ENCODE measurements around the gene SORCS2.

Gene SORCS2

DNA sequence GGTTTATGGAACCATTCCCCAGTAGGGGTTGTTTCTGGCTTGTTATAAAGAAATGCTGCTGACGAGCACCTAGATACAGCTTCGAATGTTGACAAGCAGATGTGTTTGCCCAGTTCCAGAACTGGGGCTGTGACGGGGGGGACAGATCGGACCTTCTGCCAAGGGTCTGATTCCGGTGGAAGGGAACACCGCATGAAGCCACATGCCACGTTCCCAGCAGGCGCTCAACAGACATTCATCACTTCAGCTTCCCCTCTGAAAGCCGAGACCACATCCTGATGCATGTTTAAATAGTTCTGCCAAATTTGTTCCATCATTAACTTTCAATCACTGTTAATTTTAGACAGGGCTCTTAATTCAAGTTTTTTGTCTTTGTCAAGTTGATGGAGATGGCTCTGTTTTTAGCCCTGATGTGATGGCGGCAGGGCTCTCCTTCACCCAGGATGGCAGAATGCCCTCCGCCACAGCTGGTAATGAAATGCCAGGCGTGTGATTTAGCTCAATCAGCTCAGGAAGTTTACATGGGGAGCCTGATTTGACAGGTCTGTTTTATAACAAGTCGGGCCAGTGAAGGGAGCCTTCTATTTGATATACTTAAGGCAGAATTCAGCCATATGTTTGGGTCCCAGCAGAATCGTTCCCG is 185.0 kb downstream of the SORCS2 start:
- no peak for DNase-seq (ENCODE audit: low spot score)

DNA sequence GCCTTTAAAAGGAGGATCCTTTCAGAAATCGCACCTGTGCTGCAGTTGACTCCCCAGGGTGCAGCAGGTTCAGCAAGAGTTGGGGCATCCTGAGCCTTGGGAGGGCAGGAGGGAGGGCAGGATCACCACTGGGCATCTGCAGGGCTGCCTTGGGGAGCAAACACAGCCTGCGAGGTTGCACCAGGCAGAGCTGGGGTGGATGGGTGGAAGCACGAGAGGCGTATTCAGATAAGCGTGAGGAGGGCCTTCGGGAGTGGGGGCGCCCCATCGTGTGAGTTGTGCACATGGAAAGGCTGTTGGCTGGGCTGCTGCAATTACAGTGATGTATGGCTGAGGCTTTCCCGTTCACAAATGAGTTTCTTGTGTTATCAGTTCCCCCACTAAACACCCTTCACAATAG is 186.8 kb downstream of the SORCS2 start:
- no peak for DNase-seq (ENCODE audit: low spot score)

- DNase-seq (ENCODE audit: low spot score), result no peak
Measured at GRCh38 chr4:7379719-7380118, 187.4 kb downstream of the SORCS2 start.

DNA sequence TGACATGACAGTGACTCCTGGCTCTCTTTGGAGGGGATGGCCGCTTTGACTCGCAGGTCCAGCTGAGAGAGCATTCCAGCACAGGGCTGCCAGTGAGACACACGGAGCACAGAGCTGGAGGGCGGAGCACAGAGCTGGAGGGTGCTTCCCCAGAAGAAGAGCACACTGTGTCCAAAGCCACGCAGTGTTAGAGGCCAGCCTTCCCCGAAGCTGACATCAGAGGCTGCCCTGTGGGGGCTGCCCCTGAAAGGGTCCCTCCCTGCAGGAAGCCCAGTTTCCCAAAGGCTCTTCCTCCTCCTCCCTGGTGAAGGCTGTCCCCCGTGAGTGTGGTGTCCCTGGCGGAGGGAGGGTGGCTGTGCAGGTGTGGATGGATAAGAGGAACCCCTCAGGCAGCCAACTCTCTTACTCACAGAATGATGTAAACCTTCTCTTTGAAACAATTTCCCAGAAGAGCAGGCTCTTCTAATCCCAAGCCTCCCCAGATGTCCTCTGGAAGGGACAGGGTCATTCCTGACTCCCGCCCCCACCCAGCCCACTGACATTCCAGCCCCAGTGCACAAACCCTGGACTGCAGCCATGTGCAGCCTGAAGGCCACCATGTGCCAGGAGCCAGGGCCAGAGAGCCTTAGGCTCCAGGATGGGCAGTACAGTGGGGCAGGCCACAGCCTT is 189.0 kb downstream of the SORCS2 start:
- no peak for DNase-seq (ENCODE audit: low spot score)

DNA sequence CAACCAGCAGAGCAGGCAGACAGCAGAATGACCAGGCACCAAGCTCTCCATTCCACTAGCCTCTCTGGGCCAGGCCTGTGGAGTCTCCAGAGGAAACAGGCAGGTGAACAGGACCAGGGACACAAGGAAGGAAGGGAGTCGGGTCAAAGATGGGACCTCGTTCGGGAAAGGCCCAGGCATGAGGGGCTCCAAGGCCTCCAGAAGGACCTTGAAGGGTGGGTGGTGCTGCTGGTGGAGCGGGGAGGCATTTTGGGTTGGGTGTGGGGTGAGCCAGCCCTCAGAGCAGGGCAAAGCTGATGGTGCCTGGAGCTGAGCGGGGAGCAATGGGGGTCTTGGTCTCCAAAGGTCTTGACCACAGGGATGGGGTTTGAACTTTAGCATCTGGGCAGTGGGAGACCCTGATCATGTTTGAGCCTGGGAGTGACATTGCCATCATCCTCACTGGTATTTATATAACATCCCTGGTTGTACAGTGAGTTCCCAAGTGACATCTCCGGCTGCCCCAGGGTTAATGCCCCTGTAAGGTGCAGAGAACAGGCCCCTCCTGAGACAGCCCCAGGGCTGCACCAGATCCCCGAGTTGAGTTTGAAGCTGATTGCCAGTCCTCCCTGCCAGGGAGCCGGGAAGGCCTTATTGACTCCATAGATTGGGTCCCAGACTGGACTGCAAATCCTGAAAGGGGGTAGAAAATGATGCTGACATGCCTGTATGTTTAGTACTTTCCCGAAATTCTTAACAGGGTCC is 189.7 kb downstream of the SORCS2 start:
- DNase-seq (ENCODE audit: low spot score), result no peak

DNA sequence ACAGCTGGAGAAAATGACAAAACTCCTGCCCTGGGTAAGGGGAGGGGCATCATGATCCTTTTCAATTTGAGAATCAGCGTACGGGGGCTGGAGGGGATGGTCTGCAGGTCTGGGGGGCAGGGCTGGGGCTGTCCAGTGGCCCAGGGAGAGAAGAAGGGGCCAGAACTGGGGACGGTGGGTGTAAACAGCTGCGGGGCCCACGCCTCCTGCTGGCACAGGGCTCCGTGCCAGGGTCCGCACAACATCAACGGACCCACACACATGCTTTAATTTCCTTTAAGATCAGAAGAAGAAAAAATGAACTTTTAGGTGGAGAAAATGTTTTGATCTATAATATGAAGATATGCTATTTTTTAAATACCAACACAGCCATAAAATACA is 190.3 kb downstream of the SORCS2 start:
- DNase-seq (ENCODE audit: low spot score), result no peak

- DNase-seq (ENCODE audit: low spot score), result no peak
Measured at GRCh38 chr4:7383266-7383665, 190.9 kb downstream of the SORCS2 start.

DNA sequence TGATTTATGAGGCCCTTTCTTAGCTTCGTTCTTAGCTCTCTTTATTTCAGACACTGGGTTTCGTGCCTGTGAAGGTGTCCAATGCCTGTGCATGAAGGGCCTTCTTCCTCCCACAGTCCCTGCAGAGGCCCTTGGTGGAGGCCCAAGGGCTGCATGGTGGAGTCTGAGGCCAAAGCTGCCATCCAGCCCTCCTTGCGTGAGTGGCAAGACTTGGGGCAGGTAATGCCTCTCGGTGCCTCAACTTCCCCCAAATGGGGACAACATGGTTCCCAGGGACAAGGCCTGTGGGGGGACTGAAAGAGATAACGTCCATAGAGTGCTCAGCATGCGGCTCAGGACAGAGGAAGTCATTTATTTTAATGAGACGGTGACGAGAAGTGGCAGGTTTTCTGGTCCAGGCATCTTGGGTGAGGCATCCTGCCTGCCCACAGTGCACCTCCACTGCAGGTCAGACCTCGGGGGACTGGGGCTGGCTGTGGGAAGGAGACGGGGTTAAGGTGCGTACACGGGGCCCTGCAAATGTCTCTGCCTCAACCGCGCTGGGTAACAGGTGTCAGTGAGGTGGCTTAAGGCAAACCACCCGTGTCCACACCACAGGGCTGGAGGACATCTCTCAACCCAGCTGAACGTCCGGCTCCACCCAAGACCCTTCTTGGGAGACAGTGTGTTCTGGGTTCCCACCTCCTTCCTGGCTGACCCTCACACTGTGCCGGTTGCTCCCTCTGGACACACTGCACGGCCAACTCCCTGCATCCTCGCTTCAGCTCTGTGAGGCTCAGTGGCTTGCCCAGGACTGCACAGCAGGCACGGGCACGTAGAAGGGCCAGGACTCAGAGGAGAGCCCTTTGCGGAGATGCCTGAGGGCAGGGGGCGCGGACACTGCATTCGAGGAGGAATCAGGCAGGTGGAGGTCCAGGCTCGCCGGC is 191.9 kb downstream of the SORCS2 start:
- DNase-seq (ENCODE audit: low spot score), result no peak

- DNase-seq (ENCODE audit: low spot score), result no peak
Measured at GRCh38 chr4:7384929-7385890, 192.9 kb downstream of the SORCS2 start.

- no peak for DNase-seq (ENCODE audit: low spot score)
Measured at GRCh38 chr4:7387925-7388324, 195.6 kb downstream of the SORCS2 start.

DNA sequence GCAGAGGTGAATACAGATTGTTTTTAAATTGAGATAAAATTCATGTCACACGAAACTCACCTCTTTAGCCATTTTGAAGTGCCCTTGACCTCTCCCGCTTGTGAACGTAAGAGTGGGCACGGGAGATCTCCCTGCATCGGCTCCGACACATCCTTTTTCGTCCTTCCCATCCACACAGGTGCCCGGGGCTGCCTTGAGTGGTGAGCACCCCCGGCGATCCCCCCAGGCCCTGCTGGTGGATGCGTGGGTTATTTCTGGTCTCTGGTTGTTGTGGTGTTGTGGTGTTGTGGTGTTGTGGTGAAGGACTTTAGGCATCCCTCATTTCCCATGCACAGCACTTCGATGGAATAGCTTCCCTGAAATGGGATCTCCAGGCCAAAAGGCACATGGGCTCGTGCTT is 196.3 kb downstream of the SORCS2 start:
- DNase-seq (ENCODE audit: low spot score), result no peak

DNA sequence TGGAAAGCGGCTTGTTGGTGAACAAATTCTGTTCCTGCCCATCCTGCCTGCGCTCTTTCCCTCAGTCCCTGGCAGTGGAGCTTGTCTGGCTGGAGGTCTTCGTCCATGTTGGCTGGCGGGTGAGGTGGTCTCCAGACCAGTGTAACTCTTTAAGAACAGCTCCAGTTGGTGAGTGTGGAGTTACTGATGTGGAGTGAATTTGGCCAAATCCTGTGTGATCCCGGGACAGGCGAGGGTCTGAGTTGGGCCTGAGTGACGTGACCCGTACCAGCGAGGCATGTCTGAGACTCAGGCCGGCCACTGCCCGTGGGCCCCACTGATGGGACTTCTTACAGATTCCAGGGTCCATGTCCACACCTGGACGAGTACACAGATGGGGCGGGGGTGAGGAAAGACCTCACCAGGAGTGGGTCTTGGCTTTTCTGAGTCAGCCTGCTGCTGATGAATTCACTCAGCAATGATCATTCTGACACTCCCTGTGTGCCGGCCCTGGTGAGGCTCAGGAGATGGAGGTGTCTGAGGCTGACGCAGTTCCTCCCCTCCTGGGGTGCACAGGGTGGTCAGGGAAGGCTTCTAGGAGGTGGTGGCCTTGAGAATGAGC is 196.9 kb downstream of the SORCS2 start:
- no peak for DNase-seq (ENCODE audit: low spot score)

- DNase-seq (ENCODE audit: low spot score), result no peak
Measured at GRCh38 chr4:7389719-7390118, 197.4 kb downstream of the SORCS2 start.

- DNase-seq (ENCODE audit: low spot score), result no peak
Measured at GRCh38 chr4:7390336-7390735, 198.0 kb downstream of the SORCS2 start.

DNA sequence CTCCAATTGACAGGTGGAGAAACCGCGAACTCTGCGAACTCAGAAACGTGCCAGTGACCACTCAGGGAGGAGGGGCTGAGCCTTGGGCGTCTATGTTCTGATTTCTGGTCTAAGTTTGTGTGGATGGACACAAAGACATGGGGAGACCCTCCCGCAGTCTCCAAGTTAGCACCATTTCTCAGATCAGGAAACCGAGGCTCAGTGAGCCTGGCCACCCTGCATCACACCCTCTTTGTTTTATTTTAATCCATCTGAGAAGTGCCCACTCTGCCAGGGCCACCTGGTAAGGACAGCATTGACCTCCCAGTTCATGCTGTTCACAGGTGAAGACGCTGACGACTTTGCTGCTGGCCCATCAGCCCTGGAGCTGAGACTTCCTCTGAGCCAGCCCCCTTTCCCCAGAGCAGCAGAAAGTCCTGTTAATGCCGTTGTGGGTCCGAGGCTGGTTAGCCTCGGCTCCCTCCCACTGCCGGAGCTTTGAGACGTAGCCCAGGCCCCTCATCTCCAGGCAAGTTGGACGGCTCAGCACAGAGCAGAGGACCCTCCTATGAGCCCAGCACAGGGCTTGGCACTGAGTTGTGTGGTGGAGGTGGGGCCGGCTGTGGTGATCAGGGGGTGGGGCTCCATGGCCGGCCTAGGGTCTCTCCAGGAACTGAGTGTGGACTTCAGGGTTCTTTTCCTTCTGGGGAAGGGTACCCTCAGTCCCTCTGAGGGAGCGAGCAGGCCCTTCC is 198.7 kb downstream of the SORCS2 start:
- no peak for DNase-seq (ENCODE audit: low spot score)

GRCh38 chr4:7391637-7392437 is 199.5 kb downstream of the SORCS2 start:
- no peak for DNase-seq (ENCODE audit: low spot score)

DNA sequence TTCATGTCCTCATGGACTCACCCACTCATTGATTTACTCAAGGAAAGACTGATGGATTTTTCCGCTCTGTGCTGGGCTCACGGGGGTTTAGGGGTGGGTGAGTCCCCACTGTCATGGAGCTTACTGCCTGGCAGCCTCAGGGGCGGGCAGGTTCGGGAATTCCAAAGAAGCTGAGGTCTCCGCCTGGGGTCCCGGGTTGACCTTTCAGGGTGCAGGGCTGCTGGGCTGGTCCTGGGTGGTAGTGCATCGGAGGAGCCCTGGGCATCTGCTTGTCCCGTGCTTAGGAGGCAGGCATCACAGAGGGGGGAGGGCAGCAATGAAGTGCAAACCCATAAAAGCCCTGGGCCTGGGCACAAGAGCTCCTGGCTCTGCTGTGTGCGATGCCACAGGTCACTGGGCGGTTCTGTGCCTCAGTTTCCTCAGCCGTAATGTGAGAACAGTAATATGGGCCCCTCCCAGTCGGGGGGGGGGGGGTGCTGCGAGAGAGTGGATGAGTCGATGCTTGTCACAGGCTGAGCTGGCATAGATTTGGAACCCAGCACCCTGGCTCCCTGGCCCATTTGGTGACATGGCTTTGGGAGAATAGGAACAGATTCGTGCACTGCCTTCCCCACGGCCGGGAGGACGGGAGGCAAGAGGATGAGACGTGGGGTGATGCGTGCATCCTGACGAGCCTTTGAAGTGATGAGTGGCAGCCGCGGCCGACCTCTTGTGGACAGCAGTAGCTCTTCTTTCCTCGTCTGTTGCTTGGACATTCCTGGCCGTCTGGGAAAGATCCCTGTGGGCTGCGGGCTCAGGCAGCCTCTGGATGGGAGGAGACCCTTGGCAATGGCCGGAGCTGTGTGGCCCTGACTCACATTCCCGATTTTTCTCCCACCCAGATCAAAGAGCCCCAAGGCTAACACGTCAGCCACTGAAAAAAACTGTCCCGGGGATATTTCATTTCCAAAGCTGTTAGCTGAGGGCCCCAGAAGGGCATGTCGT is 200.4 kb downstream of the SORCS2 start:
- DNase-seq (ENCODE audit: low spot score), result peak; percentile 13

Measured in COLO829 (cell line).